ENCODE data around the gene PACRG. TPM values are rescaled to one million over a fixed set of nuclear protein-coding genes. Genes with fewer than 3 reads are reported as not detected.

PACRG gene
- total and polyA plus RNA-seq, 2 of the 8 experiments (the other 6 are each of a cell fraction or from before 2014, with no cell fraction given) = 0.44 to 0.54 TPM

DNA sequence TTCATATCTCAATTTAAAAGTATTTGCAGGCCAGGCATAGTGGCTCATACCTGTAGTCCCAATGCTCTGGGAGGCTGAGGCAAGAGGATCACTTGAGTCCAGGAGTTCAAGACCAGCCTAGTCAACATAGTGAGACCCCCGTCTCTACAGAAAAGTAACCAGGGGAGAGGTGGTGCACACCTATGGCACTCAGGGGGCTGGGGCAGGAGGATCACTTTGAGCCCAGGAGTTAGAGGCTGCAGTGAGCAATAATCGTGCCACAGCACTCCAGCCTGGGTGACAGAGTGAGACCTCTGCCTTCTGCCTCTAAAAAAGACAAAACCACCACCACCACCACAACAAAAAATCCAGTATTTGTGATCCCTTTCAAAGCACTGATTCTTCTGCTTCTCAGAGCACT is 501.3 kb downstream of the PACRG start:
- Histone ChIP-seq H3K79me1 (ENCODE audit: low read depth, low read length) (no peaks in the 10 kb centered on the region), H3K79me2 (ENCODE audit: control insufficient read depth in 1 of 2, insufficient read depth in 2 of 2, low read length in 2 of 2) (no peaks in the 10 kb centered on the region), H3K4me1 (replicated peaks in 1 of 4; ENCODE audit: control insufficient read depth in 3 of 4, insufficient read depth in 4 of 4, low read length in 3 of 4) (peaks cover 0 to 3% (median 0%) of the 10 kb centered on the region in 4 experiments; a peak in 2 of 7 replicates), H2BK20ac (ENCODE audit: low read length) (no peak overlapping the region), H3K27me3 (replicated peaks in 1 of 4; ENCODE audit: control insufficient read depth in 3 of 4, extremely low read depth in 1 of 4, insufficient read depth in 3 of 4, low read length in 3 of 4) (no peaks in the 10 kb centered on the region), H3K14ac (ENCODE audit: insufficient read length) (no peak overlapping the region), H3K9me3 (ENCODE audit: insufficient read depth in 2 of 2, low read depth in 1 of 2, low read length in 1 of 2) (no peaks in the 10 kb centered on the region), H4K5ac (ENCODE audit: insufficient read length, low read depth, low read length) (no peak overlapping the region), H2BK120ac (replicated peaks; ENCODE audit: low read depth, low read length) (no peak overlapping the region), H2BK5ac (ENCODE audit: low read depth, low read length) (no peak overlapping the region), H3K4me2 (ENCODE audit: insufficient read depth in 1 of 2, low read depth in 2 of 2, low read length in 2 of 2) (no peak overlapping the region), H3K23ac (ENCODE audit: insufficient read length) (no peak overlapping the region), H3K23me2 (ENCODE audit: low read depth, low read length) (no peaks in the 10 kb centered on the region), H2BK15ac (ENCODE audit: low read length) (no peak overlapping the region), H3K4ac (replicated peaks; ENCODE audit: insufficient read length, low read depth, low read length) (no peak overlapping the region), H4K91ac (replicated peaks; ENCODE audit: insufficient read length, low read length) (no peak overlapping the region), H4K20me1 (replicated peaks in 1 of 2; ENCODE audit: control insufficient read depth in 1 of 2, insufficient read depth in 2 of 2, low read length in 2 of 2) (no peaks in the 10 kb centered on the region), H4K8ac (ENCODE audit: extremely low read depth, insufficient read depth, low read length) (no peak overlapping the region), H2BK12ac (ENCODE audit: low read depth, low read length) (no peak overlapping the region), H3K18ac (ENCODE audit: extremely low read depth, low read length) (no peak overlapping the region), H3K27ac (ENCODE audit: low read depth, low read length) (no peak overlapping the region), H3K56ac (replicated peaks; ENCODE audit: insufficient read length, low read depth, low read length) (no peak overlapping the region), H3K4me3 (ENCODE audit: extremely low read depth in 1 of 4, insufficient read depth in 2 of 4, low read depth in 3 of 4, low read length in 4 of 4) (no peak overlapping the region), H2AK5ac (ENCODE audit: low read depth, low read length) (no peak overlapping the region), H2AFZ (ENCODE audit: low read length) (no peak overlapping the region; the same call in 1 of the 2 replicates), H3K36me3 (ENCODE audit: control insufficient read depth in 2 of 4, insufficient read depth in 4 of 4, low read length in 3 of 4) (no peaks in the 10 kb centered on the region), H3K9ac (replicated peaks in 1 of 4; ENCODE audit: extremely low read depth in 1 of 4, low read depth in 3 of 4, low read length in 3 of 4) (no peak overlapping the region)
- 79% methylated on average over 2 of the region's 2 CpGs; no CpG with 5 or more reads in 1 of the 2 experiments for whole genome bisulfite sequencing, 2 experiments (ENCODE audit: extremely low coverage in 1 of 2, insufficient coverage in 1 of 2, insufficient read length in 1 of 2, insufficient replicate concordance in 2 of 2, low coverage in 1 of 2, low lambda C conversion rate in 2 of 2, missing lambda C conversion rate in 1 of 2)
- DNase-seq (ENCODE audit: low read depth in 1 of 2, low spot score in 2 of 2) = no peak
- POLR2A ChIA-PET (ENCODE audit: partially characterized antibody) = no interaction called here
- TF ChIP-seq CBX8 (IDR thresholded peaks at IDR 0.05; ENCODE audit: borderline replicate concordance, low read depth, low read length) (no peak), ZNF274 (IDR thresholded peaks at IDR 0.05; ENCODE audit: borderline replicate concordance, extremely low read depth, low read length) (no peak), NRF1 (IDR thresholded peaks at IDR 0.05; ENCODE audit: low read depth, low read length) (no peak), SAP30 (IDR thresholded peaks at IDR 0.05; ENCODE audit: insufficient read depth, insufficient replicate concordance, low read length) (no peak), RFX5 (IDR thresholded peaks at IDR 0.05; ENCODE audit: borderline replicate concordance, low read depth, low read length) (no peak), BCL11A (IDR thresholded peaks at IDR 0.05; ENCODE audit: low read depth in 2 of 2, low read length in 2 of 2) (no peak)
- no peak for FAIRE-seq
- CTCF ChIA-PET (ENCODE audit: partially characterized antibody) = interaction anchor here (1.2 kb wide), 1 partner anchor 10 kb away, joined by 3 read pairs; no protein-coding TSS in a partner anchor
